ENCODE results near the gene HBQ1.

Gene HBQ1

DNA sequence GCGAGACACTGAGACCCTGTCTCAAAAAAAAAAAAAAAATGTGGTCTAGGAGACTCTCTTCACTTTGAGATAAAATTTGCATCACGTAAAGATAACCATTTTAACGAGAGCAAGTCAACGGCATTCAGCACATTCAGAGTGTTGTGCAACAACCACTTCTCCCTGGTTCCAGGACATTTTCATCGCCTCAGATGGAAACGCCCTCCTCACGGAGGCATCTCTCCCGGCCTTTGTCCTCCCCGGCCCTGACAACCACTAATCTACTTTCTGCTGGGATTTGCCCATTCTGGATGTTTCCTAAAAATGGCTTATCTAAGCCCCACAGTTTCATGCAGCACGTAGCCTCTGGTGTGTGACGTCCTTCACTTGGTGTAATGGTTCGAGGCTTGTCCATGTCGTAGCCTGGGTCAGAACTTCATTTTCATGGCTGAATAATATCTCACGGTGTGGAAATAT, 35.4 kb upstream of the HBQ1 start:
- no peak overlapping the region for H3K4me3 ChIP-seq (ENCODE audit: low read depth in 1 of 2, low read length in 2 of 2)
- H3K9me3 ChIP-seq (ENCODE audit: insufficient read depth, low read length, severe bottlenecking) = no peaks in the 10 kb centered on the region
- ATAC-seq (ENCODE audit: insufficient read depth, low read depth) = no peak
- H3K4me1 ChIP-seq (ENCODE audit: insufficient read depth, low read length) = peaks cover under 1% of the 10 kb centered on the region; the same call in 1 of the 2 replicates
- H3K27ac ChIP-seq (ENCODE audit: low read length) = no peak overlapping the region
- no peak overlapping the region for H2AFZ ChIP-seq (ENCODE audit: low read depth, low read length)
- H3K4me2 ChIP-seq (ENCODE audit: insufficient read depth, low read length) = no peak overlapping the region
- no peak for DNase-seq
- H3K9ac ChIP-seq (ENCODE audit: low read depth, low read length) = no peak overlapping the region
- no peaks in the 10 kb centered on the region for H3K79me2 ChIP-seq (ENCODE audit: insufficient read depth, low read length)
- H4K20me1 ChIP-seq (ENCODE audit: insufficient read depth, low read length) = 0 out of 2 replicates have a peak, but pooled peaks cover 3% of the 10 kb centered on the region
- H3K27me3 ChIP-seq (ENCODE audit: insufficient read depth, low read length, poor library complexity) = no peaks in the 10 kb centered on the region
- TF ChIP-seq CTCF (IDR thresholded peaks at IDR 0.05; ENCODE audit: borderline replicate concordance, extremely low read depth, low read length, poor library complexity, severe bottlenecking) (no peak), EZH2 (IDR thresholded peaks at IDR 0.05; ENCODE audit: borderline replicate concordance, low read depth, low read length, severe bottlenecking) (no peak)
- H3K36me3 ChIP-seq (ENCODE audit: insufficient read depth, low read length) = no peaks in the 10 kb centered on the region

GRCh38 chr16:146646-147045, 33.6 kb upstream of the HBQ1 start:
- DNase-seq = no peak
- H4K20me1 ChIP-seq (ENCODE audit: insufficient read depth, low read length) = 0 out of 2 replicates have a peak, but pooled peaks cover 3% of the 10 kb centered on the region
- no peaks in the 10 kb centered on the region for H3K36me3 ChIP-seq (ENCODE audit: insufficient read depth, low read length)
- H3K9ac ChIP-seq (ENCODE audit: low read depth, low read length) = no peak overlapping the region
- H3K9me3 ChIP-seq (ENCODE audit: insufficient read depth, low read length, severe bottlenecking) = no peaks in the 10 kb centered on the region
- no peaks in the 10 kb centered on the region for H3K79me2 ChIP-seq (ENCODE audit: insufficient read depth, low read length)
- no peak overlapping the region for H3K27ac ChIP-seq (ENCODE audit: low read length)
- no peaks in the 10 kb centered on the region for H3K27me3 ChIP-seq (ENCODE audit: insufficient read depth, low read length, poor library complexity)
- no peaks in the 10 kb centered on the region for H3K4me1 ChIP-seq (ENCODE audit: insufficient read depth, low read length)
- no peak for ATAC-seq (ENCODE audit: insufficient read depth, low read depth)
- no peak overlapping the region for H3K4me3 ChIP-seq (ENCODE audit: low read depth in 1 of 2, low read length in 2 of 2)
- H3K4me2 ChIP-seq (ENCODE audit: insufficient read depth, low read length) = no peak overlapping the region
- no peak for TF ChIP-seq EZH2 (IDR thresholded peaks at IDR 0.05; ENCODE audit: borderline replicate concordance, low read depth, low read length, severe bottlenecking)
- no peak for TF ChIP-seq CTCF (IDR thresholded peaks at IDR 0.05; ENCODE audit: borderline replicate concordance, extremely low read depth, low read length, poor library complexity, severe bottlenecking)
- no peak overlapping the region for H2AFZ ChIP-seq (ENCODE audit: low read depth, low read length)

DNA sequence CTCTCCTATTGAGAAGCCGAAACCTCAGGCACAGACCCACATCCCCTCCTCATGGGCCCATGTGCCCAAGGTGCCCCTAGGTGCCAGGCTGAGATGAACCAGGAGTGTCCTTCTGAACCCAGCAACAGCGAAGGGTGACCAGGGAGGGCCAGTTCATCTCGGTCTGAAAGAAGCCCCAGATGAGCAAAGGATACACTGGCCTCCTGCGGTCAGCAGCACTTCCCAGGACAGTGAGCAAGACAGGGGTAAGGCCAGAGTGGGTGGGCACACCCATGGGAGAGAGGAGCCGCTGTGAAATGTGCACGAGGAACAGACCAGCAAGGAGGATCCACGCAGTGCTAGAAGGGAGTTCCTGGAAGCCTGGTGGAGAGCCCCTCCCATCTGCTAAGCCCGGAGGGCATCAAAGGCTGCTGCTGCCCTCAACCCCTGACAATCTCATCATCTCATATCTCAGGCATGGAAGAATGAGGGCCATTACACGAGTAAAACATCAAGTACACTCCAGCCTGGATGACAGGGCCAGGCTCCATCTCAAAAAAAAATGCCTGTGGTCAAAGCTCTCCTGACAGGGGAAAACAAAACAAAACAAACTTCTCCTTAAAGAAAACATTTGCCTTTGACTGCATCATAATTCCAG, 31.1 kb upstream of the HBQ1 start:
- H3K27me3 ChIP-seq (ENCODE audit: insufficient read depth, low read length, poor library complexity) = no peaks in the 10 kb centered on the region

More for the DNA sequence above, 31.1 kb upstream of the HBQ1 start:
- Histone ChIP-seq H2AFZ (ENCODE audit: low read depth, low read length) (no peak overlapping the region), H3K79me2 (ENCODE audit: insufficient read depth, low read length) (no peaks in the 10 kb centered on the region), H3K9ac (ENCODE audit: low read depth, low read length) (no peak overlapping the region), H3K9me3 (ENCODE audit: insufficient read depth, low read length, severe bottlenecking) (no peaks in the 10 kb centered on the region), H3K27ac (ENCODE audit: low read length) (no peak overlapping the region), H3K36me3 (ENCODE audit: insufficient read depth, low read length) (no peaks in the 10 kb centered on the region), H4K20me1 (ENCODE audit: insufficient read depth, low read length) (0 out of 2 replicates have a peak, but pooled peaks cover 3% of the 10 kb centered on the region), H3K4me2 (ENCODE audit: insufficient read depth, low read length) (no peak overlapping the region), H3K4me1 (ENCODE audit: insufficient read depth, low read length) (no peaks in the 10 kb centered on the region), H3K4me3 (ENCODE audit: low read depth in 1 of 2, low read length in 2 of 2) (no peak overlapping the region)
- no peak for DNase-seq
- TF ChIP-seq CTCF (IDR thresholded peaks at IDR 0.05; ENCODE audit: borderline replicate concordance, extremely low read depth, low read length, poor library complexity, severe bottlenecking) = no peak
- TF ChIP-seq EZH2 (IDR thresholded peaks at IDR 0.05; ENCODE audit: borderline replicate concordance, low read depth, low read length, severe bottlenecking) = no peak
- ATAC-seq (ENCODE audit: insufficient read depth, low read depth) = peak; percentile 27; the same call in 1 of the 3 replicates
